WTC11 (cell line): ENCODE data around the gene IL24.

Experiments used
- ATF3 ChIP-seq: sonication (generic); formaldehyde crosslinking; conservative IDR thresholded peaks from 2 replicates; pipeline ENCODE4 v1.8.1; 2022; ENCODE audit warnings: mild to moderate bottlenecking, missing genetic modification reagents
- CTCF ChIP-seq: fragments of 200-600 bp; IDR thresholded peaks from 2 replicates; pipeline ENCODE4 v1.8.0; 2022; ENCODE audit warnings: antibody characterized with exemption
- E2F5 ChIP-seq: sonication (generic); formaldehyde crosslinking; IDR thresholded peaks from 2 replicates; pipeline ENCODE4 v1.8.1; 2022; ENCODE audit warnings: mild to moderate bottlenecking, moderate library complexity, missing genetic modification reagents
- FOXP1 ChIP-seq: sonication (generic); formaldehyde crosslinking; IDR thresholded peaks from 2 replicates; pipeline ENCODE4 v1.8.0; 2022; ENCODE audit warnings: missing genetic modification reagents, mild to moderate bottlenecking, moderate library complexity, borderline replicate concordance
- KAT7 ChIP-seq: sonication (generic); formaldehyde crosslinking; IDR thresholded peaks from 2 replicates; pipeline ENCODE4 v1.8.1; 2023; ENCODE audit warnings: missing genetic modification reagents, mild to moderate bottlenecking, borderline replicate concordance
- MLX ChIP-seq: sonication (generic); formaldehyde crosslinking; IDR thresholded peaks from 2 replicates; pipeline ENCODE4 v1.8.1; 2023; ENCODE audit warnings: mild to moderate bottlenecking, missing genetic modification reagents, moderate library complexity
- MYBL2 ChIP-seq: sonication (generic); formaldehyde crosslinking; IDR thresholded peaks from 2 replicates; pipeline ENCODE4 v1.8.1; 2023; ENCODE audit warnings: mild to moderate bottlenecking, moderate library complexity, missing genetic modification reagents
- NFYB ChIP-seq: sonication (generic); formaldehyde crosslinking; conservative IDR thresholded peaks from 2 replicates; pipeline ENCODE4 v1.8.0; 2022; ENCODE audit warnings: low read depth, missing genetic modification reagents
- PREB ChIP-seq: sonication (generic); formaldehyde crosslinking; IDR thresholded peaks from 2 replicates; pipeline ENCODE4 v1.8.1; 2022; ENCODE audit warnings: mild to moderate bottlenecking, missing genetic modification reagents, moderate library complexity, borderline replicate concordance
- STAT6 ChIP-seq: sonication (generic); formaldehyde crosslinking; conservative IDR thresholded peaks from 2 replicates; pipeline ENCODE4 v1.8.1; 2023; ENCODE audit warnings: mild to moderate bottlenecking, low read depth, missing genetic modification reagents, moderate library complexity
- ZMAT4 ChIP-seq: fragments of 250-450 bp; sonication (Bioruptor Pico); IDR thresholded peaks from 2 replicates; pipeline ENCODE4 v1.9.0; 2021; ENCODE audit warnings: mild to moderate bottlenecking
- ZNF121 ChIP-seq: sonication (generic); formaldehyde crosslinking; IDR thresholded peaks from 2 replicates; pipeline ENCODE4 v1.8.0; 2023; ENCODE audit warnings: missing genetic modification reagents
- ZNF138 ChIP-seq: sonication (generic); formaldehyde crosslinking; conservative IDR thresholded peaks from 2 replicates; pipeline ENCODE4 v1.8.1; 2022; ENCODE audit warnings: mild to moderate bottlenecking, moderate library complexity, missing genetic modification reagents
- ZNF317 ChIP-seq: sonication (generic); formaldehyde crosslinking; IDR thresholded peaks from 2 replicates; pipeline ENCODE4 v1.8.1; 2023; ENCODE audit warnings: low read depth, mild to moderate bottlenecking, moderate library complexity, missing genetic modification reagents, borderline replicate concordance

- TF ChIP-seq CTCF (no peak), ZNF121 (CRISPR knock-in tag) (no peak), MYBL2 (CRISPR knock-in tag) (no peak), PREB (CRISPR knock-in tag) (no peak), STAT6 (CRISPR knock-in tag) (no peak), ZNF317 (CRISPR knock-in tag) (no peak), FOXP1 (CRISPR knock-in tag) (no peak), E2F5 (CRISPR knock-in tag) (no peak), NFYB (CRISPR knock-in tag) (no peak), MLX (CRISPR knock-in tag) (no peak), KAT7 (CRISPR knock-in tag) (no peak), ZMAT4 (CRISPR knock-in tag) (no peak), ATF3 (no peak), ZNF138 (CRISPR knock-in tag) (no peak)
Observed at GRCh38 chr1:206904423-206905142, 7.3 kb downstream of the IL24 start.
